ENCODE measurements around the gene CYP3A5.
"Not testable (repeated sequence)": the region's sequence is repeated elsewhere in the genome, so short reads cannot be mapped to it uniquely, and the experiment has no call there.

Gene CYP3A5

DNA sequence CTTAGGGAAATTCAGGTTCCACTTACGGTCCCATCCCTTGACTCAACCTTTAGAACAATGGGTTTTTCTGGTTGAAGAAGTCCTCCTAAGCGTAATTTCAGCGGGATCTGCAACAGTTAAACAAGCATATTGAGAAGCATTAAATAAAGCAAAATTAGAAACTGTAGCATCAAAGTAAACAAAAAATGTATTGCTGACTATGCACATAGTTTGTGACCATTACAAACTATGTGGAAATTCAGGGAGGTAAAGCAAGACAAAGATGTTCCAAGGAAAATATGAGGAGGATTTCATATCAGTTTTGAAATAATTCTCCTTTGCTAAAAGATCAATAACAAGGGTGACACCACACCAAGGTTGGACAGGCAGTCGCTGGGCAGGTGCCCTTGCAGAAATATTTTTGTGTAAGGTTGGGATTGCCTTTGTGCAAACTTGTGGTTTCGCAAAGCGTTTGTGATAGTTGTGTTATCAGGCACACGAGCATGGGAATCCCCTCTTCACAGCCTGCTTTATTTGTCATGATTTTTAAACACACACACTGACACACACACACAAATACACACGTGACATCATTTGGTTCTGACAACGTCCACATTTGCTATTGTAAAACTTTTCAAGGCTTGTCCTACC lies 5.4 kb upstream of the CYP3A5 start:
- DNase-seq = no peak

DNA sequence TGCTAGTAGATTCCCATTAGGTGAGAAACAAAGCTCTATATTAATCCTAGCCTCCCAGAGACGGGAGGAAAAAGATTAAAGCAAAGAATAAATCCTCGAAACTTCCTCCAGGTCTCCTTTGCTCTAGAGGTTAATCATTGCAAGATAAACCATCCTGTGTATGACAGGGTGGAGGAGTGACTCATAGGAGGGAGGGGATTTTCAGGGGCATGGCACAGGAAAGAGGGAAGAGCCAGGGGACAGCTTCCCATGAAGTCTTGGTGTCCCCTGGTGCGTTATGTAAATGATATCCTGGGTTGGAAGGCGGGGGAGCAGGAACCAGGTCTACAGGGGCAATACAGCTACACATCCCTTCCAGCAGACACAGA lies 780 bp downstream of the CYP3A5 start:
- DNase-seq = no peak

DNA sequence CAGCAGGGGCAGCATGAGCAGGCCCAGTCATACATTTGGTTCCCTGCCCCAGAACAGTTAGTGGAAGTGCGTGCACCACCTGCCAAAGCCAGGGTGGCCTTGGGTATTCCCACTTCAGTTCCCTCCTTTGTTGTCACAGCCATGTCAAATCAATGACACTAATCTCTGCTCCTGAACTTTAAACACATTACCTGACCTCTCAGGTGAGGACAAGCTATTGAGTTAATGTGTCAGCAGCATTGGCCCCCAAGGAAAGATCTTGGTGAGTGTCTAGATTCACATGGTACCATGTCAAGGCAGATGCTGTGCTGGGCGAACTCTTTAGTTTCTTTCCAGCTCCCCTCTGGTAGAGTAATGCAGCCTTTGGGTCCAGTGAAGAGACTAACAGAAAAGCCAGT lies 2.1 kb downstream of the CYP3A5 start:
- DNase-seq = no peak

DNA sequence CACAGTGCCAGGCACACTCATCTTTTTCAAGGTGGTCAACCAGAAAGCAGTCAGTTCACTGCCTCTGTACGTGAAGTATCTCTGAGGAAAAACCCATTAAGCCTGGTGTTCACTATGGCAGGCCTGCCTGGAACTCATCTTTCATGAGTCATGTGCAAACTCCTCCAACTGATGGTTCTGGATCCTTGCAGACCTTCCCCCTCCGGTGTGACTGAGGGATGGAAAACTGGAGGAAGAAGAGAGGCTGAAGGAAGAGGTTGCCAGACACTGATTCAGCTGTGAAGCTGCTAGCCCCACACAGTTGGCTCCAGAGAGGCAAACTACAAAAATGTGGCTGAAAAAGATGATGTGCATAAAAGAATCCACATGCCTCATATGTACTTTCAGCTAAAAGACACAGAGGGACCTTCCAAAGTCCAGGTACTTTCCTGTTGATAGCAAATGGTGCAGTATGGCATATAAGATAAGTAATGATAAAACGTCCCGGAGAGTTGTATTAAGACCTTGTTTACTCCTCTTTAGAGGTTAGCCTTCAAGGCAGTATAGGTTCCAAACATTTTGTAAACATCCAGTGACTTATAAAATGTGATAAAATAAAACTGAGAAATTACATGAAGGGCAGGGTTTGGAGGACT lies 2.7 kb downstream of the CYP3A5 start:
- no peak for DNase-seq

DNA sequence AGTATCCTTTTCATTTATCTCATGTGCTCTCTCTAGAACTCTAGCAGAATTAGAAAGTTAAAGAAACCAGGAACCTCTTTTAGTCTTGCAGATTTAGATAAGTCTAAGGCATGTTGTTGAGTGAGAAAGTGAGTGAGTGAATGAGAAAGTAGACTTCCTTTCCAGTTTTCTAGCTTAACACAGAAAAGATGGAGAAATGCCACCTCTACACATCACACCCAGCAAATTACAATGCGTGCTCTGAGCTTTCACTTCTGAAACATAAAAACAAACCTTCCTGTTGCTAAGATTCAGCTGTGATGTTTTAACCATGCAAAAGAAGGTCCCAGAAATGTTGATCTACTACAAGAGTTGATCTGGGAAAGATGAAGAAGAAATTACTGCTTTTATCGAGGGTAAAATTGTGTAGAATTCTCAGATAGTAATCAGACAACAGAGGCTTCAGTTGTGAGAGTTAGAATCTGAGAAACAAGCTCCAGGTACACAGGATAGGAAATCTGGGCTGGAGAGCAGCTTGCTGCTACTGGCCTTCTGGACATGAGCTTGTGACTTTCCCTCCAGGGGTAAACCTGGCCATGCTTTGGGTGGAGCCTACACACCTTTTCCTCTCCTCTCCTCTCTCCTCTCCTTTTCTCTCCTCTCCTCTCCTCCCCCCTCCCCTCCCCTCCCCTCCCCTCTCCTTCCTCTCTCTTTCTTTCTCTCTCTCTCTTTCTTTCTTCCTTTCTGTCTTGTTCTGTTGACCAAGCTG lies 4.6 kb downstream of the CYP3A5 start:
- no peak for DNase-seq

- no peak for DNase-seq
Measured at GRCh38 chr7:99672573-99672972, 7.2 kb downstream of the CYP3A5 start.

DNA sequence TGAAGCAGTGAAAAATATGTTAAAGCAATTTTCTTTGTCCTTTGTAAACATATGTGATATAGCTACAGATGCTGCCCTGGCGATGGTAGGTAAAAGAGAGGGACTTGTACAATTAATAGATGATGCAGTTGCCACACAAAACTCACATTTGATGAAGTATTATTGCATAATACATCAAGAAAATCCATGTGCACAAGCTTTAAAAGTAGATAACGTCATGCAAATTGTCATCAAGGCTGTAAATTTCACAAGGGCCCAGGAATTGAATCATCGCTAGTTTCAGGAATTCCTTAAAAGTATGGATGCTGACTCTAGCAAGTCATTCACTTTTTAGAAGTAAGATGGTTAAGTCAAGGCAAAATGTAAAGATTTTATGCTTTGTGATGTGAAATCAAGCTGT lies 10.0 kb downstream of the CYP3A5 start:
- DNase-seq = no peak

- DNase-seq = no peak
Measured at GRCh38 chr7:99668541-99668940, 11.3 kb downstream of the CYP3A5 start.

GRCh38 chr7:99667179-99667578 lies 12.6 kb downstream of the CYP3A5 start:
- DNase-seq = no peak

GRCh38 chr7:99666013-99666395 lies 13.8 kb downstream of the CYP3A5 start:
- no peak for DNase-seq

GRCh38 chr7:99665312-99666012 lies 14.3 kb downstream of the CYP3A5 start:
- DNase-seq = no peak

GRCh38 chr7:99657879-99658278 lies 21.9 kb downstream of the CYP3A5 start:
- not testable (repeated sequence) for DNase-seq

- not testable (repeated sequence) for DNase-seq
Measured at GRCh38 chr7:99654626-99655025, 25.2 kb downstream of the CYP3A5 start.

GRCh38 chr7:99653754-99654153 lies 26.0 kb downstream of the CYP3A5 start:
- no peak for DNase-seq

GRCh38 chr7:99653269-99653668 lies 26.5 kb downstream of the CYP3A5 start:
- not testable (repeated sequence) for DNase-seq

DNA sequence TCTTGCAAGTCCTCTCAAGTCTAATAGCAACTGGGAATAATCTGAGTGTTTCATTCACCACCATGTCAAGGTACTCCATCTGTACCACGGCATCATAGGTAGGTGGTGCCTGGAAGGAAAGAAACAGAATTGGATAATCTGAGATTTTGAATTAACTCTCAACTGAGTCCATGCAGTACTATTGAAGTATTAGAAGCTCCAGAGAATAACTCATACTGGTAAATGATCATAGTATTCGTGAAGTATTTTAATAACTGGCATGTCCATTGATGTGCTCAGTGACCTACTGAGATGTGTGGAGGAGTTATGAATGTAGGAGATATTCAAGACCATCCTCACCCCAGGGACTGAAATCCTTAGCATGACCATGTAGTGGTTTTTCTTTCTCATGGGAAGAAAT lies 27.1 kb downstream of the CYP3A5 start:
- DNase-seq = no peak

- DNase-seq = no peak
Measured at GRCh38 chr7:99651290-99651689, 28.5 kb downstream of the CYP3A5 start.

- no peak for DNase-seq
Measured at GRCh38 chr7:99648843-99649242, 31.0 kb downstream of the CYP3A5 start.

DNA sequence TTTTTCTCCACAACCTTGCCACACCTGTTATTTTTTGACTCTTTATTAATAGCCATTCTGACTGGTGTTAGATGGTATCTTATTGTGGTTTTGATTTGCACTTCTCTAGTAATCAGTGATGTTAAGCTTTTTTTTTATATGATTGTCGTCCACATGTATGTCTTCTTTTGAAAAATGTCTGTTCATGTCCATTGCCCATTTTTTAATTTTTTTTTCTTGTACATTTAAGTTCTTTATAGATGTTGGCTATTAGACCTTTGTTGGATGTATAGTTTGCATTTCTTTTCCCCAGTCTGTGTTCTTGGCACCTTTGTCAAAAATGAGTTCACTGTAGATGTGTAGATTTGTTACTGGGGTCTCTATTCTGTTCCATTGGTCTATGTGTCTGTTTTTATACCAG lies 34.2 kb downstream of the CYP3A5 start:
- DNase-seq = no peak

GRCh38 chr7:99644431-99644830 lies 35.4 kb downstream of the CYP3A5 start:
- no peak for DNase-seq

DNA sequence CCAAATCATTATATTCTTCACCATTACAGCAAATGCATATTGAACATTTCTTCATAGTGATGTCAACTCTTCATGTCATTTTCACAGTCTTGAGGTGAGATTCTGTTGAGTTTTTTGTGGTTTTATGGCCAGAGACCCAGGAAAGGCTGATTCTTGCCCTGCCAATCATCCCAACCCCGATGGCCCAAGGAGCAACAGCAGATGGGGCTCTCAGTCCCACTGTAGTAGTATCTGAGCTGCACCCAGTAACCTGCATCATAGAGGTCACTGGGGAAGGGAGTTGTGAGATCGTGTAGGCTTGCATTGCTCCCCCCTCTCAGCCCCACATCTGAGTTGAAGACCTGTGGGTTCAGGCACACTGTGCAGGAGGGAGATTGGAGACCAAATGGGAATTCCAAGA lies 36.3 kb downstream of the CYP3A5 start:
- DNase-seq = no peak

GRCh38 chr7:99642027-99642426 lies 37.8 kb downstream of the CYP3A5 start:
- no peak for DNase-seq

GRCh38 chr7:99639267-99639666 lies 40.5 kb downstream of the CYP3A5 start:
- no peak for DNase-seq

- DNase-seq = no peak
Measured at GRCh38 chr7:99638731-99639130, 41.1 kb downstream of the CYP3A5 start.
